ENCODE results near the gene BCKDHB.

Gene BCKDHB

GRCh38 chr6:80366051-80366450, 259.6 kb downstream of the BCKDHB start:
- H3K4me3 ChIP-seq (ENCODE audit: low read depth, low read length) = no peak overlapping the region
- no peak for TF ChIP-seq CTCF (conservative IDR thresholded peaks at IDR 0.05; ENCODE audit: low read depth, low read length)
- DNase-seq (ENCODE audit: low read depth) = no peak

GRCh38 chr6:80366714-80367113, 260.2 kb downstream of the BCKDHB start:
- DNase-seq (ENCODE audit: low read depth) = peak; percentile 90
- no peak for TF ChIP-seq CTCF (conservative IDR thresholded peaks at IDR 0.05; ENCODE audit: low read depth, low read length)
- no peak overlapping the region for H3K4me3 ChIP-seq (ENCODE audit: low read depth, low read length)

- no peak overlapping the region for H3K4me3 ChIP-seq (ENCODE audit: low read depth, low read length)
- no peak for TF ChIP-seq CTCF (conservative IDR thresholded peaks at IDR 0.05; ENCODE audit: low read depth, low read length)
- peak; percentile 95 for DNase-seq (ENCODE audit: low read depth)
Observed at GRCh38 chr6:80376411-80376810, 269.9 kb downstream of the BCKDHB start.

- DNase-seq (ENCODE audit: low read depth) = no peak
- no peak for TF ChIP-seq CTCF (conservative IDR thresholded peaks at IDR 0.05; ENCODE audit: low read depth, low read length)
- H3K4me3 ChIP-seq (ENCODE audit: low read depth, low read length) = no peak overlapping the region
Observed at GRCh38 chr6:80380566-80380965, 274.1 kb downstream of the BCKDHB start.

- no peak for TF ChIP-seq CTCF (conservative IDR thresholded peaks at IDR 0.05; ENCODE audit: low read depth, low read length)
Observed at GRCh38 chr6:80382811-80383210, 276.3 kb downstream of the BCKDHB start.

GRCh38 chr6:80388507-80388906, 282.0 kb downstream of the BCKDHB start:
- H3K4me3 ChIP-seq (ENCODE audit: low read depth, low read length) = no peak overlapping the region
- no peak for TF ChIP-seq CTCF (conservative IDR thresholded peaks at IDR 0.05; ENCODE audit: low read depth, low read length)
- no peak for DNase-seq (ENCODE audit: low read depth)

More at GRCh38 chr6:80382811-80383210, 276.3 kb downstream of the BCKDHB start:
- DNase-seq (ENCODE audit: low read depth) = peak; percentile 76
- no peak overlapping the region for H3K4me3 ChIP-seq (ENCODE audit: low read depth, low read length)
